ENCODE measurements around the gene KPNA1.
A peak's percentile ranks its signal among the peaks of the same experiment; 100 is the strongest.

The KPNA1 gene

GRCh38 chr3:122514123-122515019, at the start of gene KPNA1:
Gene KPNA1, minus strand, starts transcription at chr3:122514939. Its CDS starts 18,374 bp downstream, at chr3:122496565.
- peak; percentile 87 for DNase-seq (ENCODE audit: low spot score)

- DNase-seq (ENCODE audit: low spot score), result peak; percentile 80
These were observed 49.6 kb upstream of the KPNA1 start, which contains the start of the genes DTX3L and PARP9 for GRCh38 chr3:122564155-122564912. Gene DTX3L, plus strand, starts transcription at chr3:122564338. Its CDS starts 89 bp downstream, at chr3:122564427. Gene PARP9, minus strand, starts transcription at chr3:122564300. Its CDS starts 4,680 bp downstream, at chr3:122559620.

- DNase-seq (ENCODE audit: low spot score), result peak; percentile 16
These were observed 48.9 kb upstream of the KPNA1 start for GRCh38 chr3:122563717-122564025.

GRCh38 chr3:122562923-122563716, 48.4 kb upstream of the KPNA1 start:
- no peak for DNase-seq (ENCODE audit: low spot score)

GRCh38 chr3:122560680-122561079, 45.9 kb upstream of the KPNA1 start:
- peak; percentile 82 for DNase-seq (ENCODE audit: low spot score)

- no peak for DNase-seq (ENCODE audit: low spot score)
These were observed 45.2 kb upstream of the KPNA1 start for GRCh38 chr3:122559906-122560305.

GRCh38 chr3:122558605-122559004, 43.9 kb upstream of the KPNA1 start:
- DNase-seq (ENCODE audit: low spot score), result no peak

GRCh38 chr3:122557356-122557755, 42.6 kb upstream of the KPNA1 start:
- no peak for DNase-seq (ENCODE audit: low spot score)

GRCh38 chr3:122555275-122556071, 40.7 kb upstream of the KPNA1 start:
- no peak for DNase-seq (ENCODE audit: low spot score)

GRCh38 chr3:122553171-122553570, 38.4 kb upstream of the KPNA1 start:
- DNase-seq (ENCODE audit: low spot score), result no peak

- DNase-seq (ENCODE audit: low spot score), result no peak
These were observed 33.9 kb upstream of the KPNA1 start for GRCh38 chr3:122548619-122549018.

- no peak for DNase-seq (ENCODE audit: low spot score)
These were observed 33.3 kb upstream of the KPNA1 start for GRCh38 chr3:122548076-122548475.

GRCh38 chr3:122546151-122546550, 31.4 kb upstream of the KPNA1 start:
- no peak for DNase-seq (ENCODE audit: low spot score)

GRCh38 chr3:122538956-122539490, 24.3 kb upstream of the KPNA1 start:
- DNase-seq (ENCODE audit: low spot score), result no peak

- no peak for DNase-seq (ENCODE audit: low spot score)
These were observed 21.9 kb upstream of the KPNA1 start for GRCh38 chr3:122536632-122537001.

GRCh38 chr3:122535964-122536631, 21.4 kb upstream of the KPNA1 start:
- no peak for DNase-seq (ENCODE audit: low spot score)

GRCh38 chr3:122533931-122534334, 19.2 kb upstream of the KPNA1 start:
- DNase-seq (ENCODE audit: low spot score), result peak; percentile 57

GRCh38 chr3:122533480-122533879, 18.7 kb upstream of the KPNA1 start:
- no peak for DNase-seq (ENCODE audit: low spot score)

GRCh38 chr3:122530164-122530563, 15.4 kb upstream of the KPNA1 start:
- no peak for DNase-seq (ENCODE audit: low spot score)

- DNase-seq (ENCODE audit: low spot score), result no peak
These were observed 8.6 kb upstream of the KPNA1 start for GRCh38 chr3:122523317-122523716.

- no peak for DNase-seq (ENCODE audit: low spot score)
These were observed 6.1 kb upstream of the KPNA1 start for GRCh38 chr3:122520861-122521260.
